CD14-positive monocyte (primary cell): Measurements from ENCODE around the gene URB2. TPM values are rescaled to one million over a fixed set of nuclear protein-coding genes. Genes with fewer than 3 reads are reported as not detected.
A peak's percentile ranks its signal among the peaks of the same experiment; 100 is the strongest.
"Not testable (repeated sequence)": the region's sequence is repeated elsewhere in the genome, so short reads cannot be mapped to it uniquely, and the experiment has no call there.

Source experiments
- DNase-seq, 3 donors: peaks; one replicate each; pipeline ENCODE4 v3.0.0-alpha.2; 2011 to 2022
- H2AFZ ChIP-seq: 2 replicates; pipeline ENCODE4 v1.6.0; 2012; ENCODE audit warnings: mild to moderate bottlenecking, low read depth, low read length, inconsistent platforms; ENCODE audit not compliant: insufficient read depth, poor library complexity, severe bottlenecking
- H3K27ac ChIP-seq, 2 donors: 1 replicate in 1 of 2; 2 replicates in 1 of 2; pipeline ENCODE4 v1.5.1; 2012 to 2013; ENCODE audit warnings: low read length in 2 of 2, control low read depth in 1 of 2, inconsistent platforms in 1 of 2, low read depth in 1 of 2, mild to moderate bottlenecking in 1 of 2
- H3K27me3 ChIP-seq, 2 donors: one replicate each; pipeline versions ENCODE4 v1.6.0 to v1.6.1; 2011 to 2013; ENCODE audit warnings: low read length in 2 of 2; ENCODE audit not compliant: control insufficient read depth in 2 of 2, insufficient read depth in 2 of 2
- H3K36me3 ChIP-seq, 2 donors: replicated peaks in 1 of 2; 1 replicate in 1 of 2; 2 replicates in 1 of 2; pipeline versions ENCODE4 v1.5.1 to v1.6.1; 2012 to 2013; ENCODE audit warnings: low read length in 2 of 2, control low read depth in 1 of 2, inconsistent platforms in 1 of 2, mild to moderate bottlenecking in 1 of 2; ENCODE audit not compliant: insufficient read depth in 2 of 2, control insufficient read depth in 1 of 2
- H3K4me1 ChIP-seq, 2 donors: 1 replicate in 1 of 2; 2 replicates in 1 of 2; pipeline versions ENCODE4 v1.5.1 to v1.6.1; 2012 to 2013; ENCODE audit warnings: low read length in 2 of 2, control low read depth in 1 of 2, inconsistent platforms in 1 of 2, mild to moderate bottlenecking in 1 of 2, moderate library complexity in 1 of 2; ENCODE audit not compliant: insufficient read depth in 2 of 2, control insufficient read depth in 1 of 2
- H3K4me2 ChIP-seq: replicated peaks from 2 replicates; pipeline ENCODE3; 2012; ENCODE audit warnings: low read length, moderate library complexity, mild to moderate bottlenecking; ENCODE audit not compliant: poor library complexity, severe bottlenecking; ENCODE audit errors: extremely low read depth
- H3K4me3 ChIP-seq, 3 experiments: fragments of 200-600 bp in 1 of 3; sonication (generic) in 1 of 3; replicated peaks in 1 of 3; 1 replicate in 2 of 3; 2 replicates in 1 of 3; pipeline ENCODE4 v1.5.1; 2011 to 2013; ENCODE audit warnings: low read length in 3 of 3, mild to moderate bottlenecking in 3 of 3, control low read depth in 2 of 3, low read depth in 2 of 3, inconsistent platforms in 1 of 3, moderate library complexity in 1 of 3
- H3K79me2 ChIP-seq: 2 replicates; pipeline ENCODE4 v1.6.0; 2012; ENCODE audit warnings: mild to moderate bottlenecking, control low read depth, inconsistent platforms, low read length, moderate library complexity; ENCODE audit not compliant: insufficient read depth
- H3K9ac ChIP-seq: 2 replicates; pipeline ENCODE4 v1.6.0; 2017; ENCODE audit warnings: low read length, mild to moderate bottlenecking; ENCODE audit not compliant: insufficient read depth, poor library complexity, severe bottlenecking
- H3K9me3 ChIP-seq, 2 donors: replicated peaks in 1 of 2; 1 replicate in 1 of 2; 2 replicates in 1 of 2; pipeline versions ENCODE4 v1.5.1 to v1.6.1; 2012 to 2013; ENCODE audit warnings: low read length in 2 of 2, control low read depth in 1 of 2; ENCODE audit not compliant: control insufficient read depth in 1 of 2, insufficient read depth in 1 of 2
- H4K20me1 ChIP-seq: 2 replicates; pipeline ENCODE4 v1.6.0; 2012; ENCODE audit warnings: mild to moderate bottlenecking, low read length, control low read depth, moderate library complexity; ENCODE audit not compliant: insufficient read depth
- H3K27ac Mint-ChIP-seq, 7 donors: one replicate each; pipeline ENCODE4 v1.8.0; 2020; ENCODE audit warnings: mild to moderate bottlenecking in 7 of 7, mixed read lengths in 7 of 7, moderate library complexity in 6 of 7, inconsistent platforms in 2 of 7
- H3K27me3 Mint-ChIP-seq, 3 donors: one replicate each; pipeline ENCODE4 v1.8.0; 2021 to 2022; ENCODE audit warnings: low read depth in 3 of 3, mild to moderate bottlenecking in 3 of 3, mixed read lengths in 3 of 3, moderate library complexity in 3 of 3, inconsistent platforms in 1 of 3
- H3K36me3 Mint-ChIP-seq, 2 donors: one replicate each; pipeline ENCODE4 v1.8.0; 2020; ENCODE audit warnings: mixed read lengths in 2 of 2, inconsistent platforms in 1 of 2, mild to moderate bottlenecking in 1 of 2
- H3K4me1 Mint-ChIP-seq: one replicate; pipeline ENCODE4 v1.8.0; 2020; ENCODE audit warnings: mild to moderate bottlenecking, mixed read lengths
- H3K4me3 Mint-ChIP-seq, 2 donors: one replicate each; pipeline ENCODE4 v1.8.0; 2020; ENCODE audit warnings: mild to moderate bottlenecking in 2 of 2, mixed read lengths in 2 of 2, moderate library complexity in 1 of 2
- H3K9me3 Mint-ChIP-seq, 7 donors: one replicate each; pipeline ENCODE4 v1.8.0; 2020 to 2022; ENCODE audit warnings: mixed read lengths in 7 of 7, mild to moderate bottlenecking in 6 of 7, moderate library complexity in 6 of 7, inconsistent platforms in 2 of 7
- WGBS: methylation state at CpG from one replicate; pipeline ENCODE4 v1.1.5; 2013; ENCODE audit warnings: missing lambda C conversion rate; ENCODE audit not compliant: insufficient coverage; 5-methylcytosine and 5-hydroxymethylcytosine counted together
- intact Hi-C, 2 donors: fragments of 100-400 bp; cut with micrococcal nuclease; formaldehyde crosslinking; loops; one replicate each; pipeline versions ENCODE4 v1.15.0 to v1.15.1; 2023
- polyA plus RNA-seq, 3 donors: library from polyadenylated mRNA; depleted of rRNA in 1 of 3; unstranded in 2 of 3; stranded (reverse) in 1 of 3; fragments of 300-500 nt in 2 of 3; fragments of >200 nt in 1 of 3; fragmentation: Illumina TruSeq in 2 of 3; gene quantifications; 1 replicate in 2 of 3; 2 replicates in 1 of 3; pipeline ENCODE4 v1.2.3, GENCODE V29; 2012 to 2021
- TF ChIP-seq, protein P1 (sequence below): fragments of 200-600 bp; IDR thresholded peaks from one replicate; pipeline ENCODE4 v1.8.0; 2022; ENCODE audit warnings: antibody characterized with exemption, mild to moderate bottlenecking

Gene URB2
- polyA plus RNA-seq, 3 donors, result 0.79 to 2.8 (median 1.5) TPM

- H3K27ac Mint-ChIP-seq, result peak overlapping the region in 2 of 7 donors; percentile 16 to 67
- no peak for DNase-seq
- no peaks in the 10 kb centered on the region for H3K27me3 ChIP-seq
- peaks cover 24% of the 10 kb centered on the region for H4K20me1 ChIP-seq
- no peak overlapping the region for H2AFZ ChIP-seq
- no peaks in the 10 kb centered on the region for H3K4me1 ChIP-seq
- H3K4me1 Mint-ChIP-seq, result peaks cover 18% of the 10 kb centered on the region
- peaks cover 33 to 69% of the 10 kb centered on the region in 2 donors for H3K36me3 ChIP-seq
- TF ChIP-seq, protein P1, sequence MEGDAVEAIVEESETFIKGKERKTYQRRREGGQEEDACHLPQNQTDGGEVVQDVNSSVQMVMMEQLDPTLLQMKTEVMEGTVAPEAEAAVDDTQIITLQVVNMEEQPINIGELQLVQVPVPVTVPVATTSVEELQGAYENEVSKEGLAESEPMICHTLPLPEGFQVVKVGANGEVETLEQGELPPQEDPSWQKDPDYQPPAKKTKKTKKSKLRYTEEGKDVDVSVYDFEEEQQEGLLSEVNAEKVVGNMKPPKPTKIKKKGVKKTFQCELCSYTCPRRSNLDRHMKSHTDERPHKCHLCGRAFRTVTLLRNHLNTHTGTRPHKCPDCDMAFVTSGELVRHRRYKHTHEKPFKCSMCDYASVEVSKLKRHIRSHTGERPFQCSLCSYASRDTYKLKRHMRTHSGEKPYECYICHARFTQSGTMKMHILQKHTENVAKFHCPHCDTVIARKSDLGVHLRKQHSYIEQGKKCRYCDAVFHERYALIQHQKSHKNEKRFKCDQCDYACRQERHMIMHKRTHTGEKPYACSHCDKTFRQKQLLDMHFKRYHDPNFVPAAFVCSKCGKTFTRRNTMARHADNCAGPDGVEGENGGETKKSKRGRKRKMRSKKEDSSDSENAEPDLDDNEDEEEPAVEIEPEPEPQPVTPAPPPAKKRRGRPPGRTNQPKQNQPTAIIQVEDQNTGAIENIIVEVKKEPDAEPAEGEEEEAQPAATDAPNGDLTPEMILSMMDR, result no peak
- no peaks in the 10 kb centered on the region for H3K9me3 Mint-ChIP-seq
- no peak overlapping the region for H3K27ac ChIP-seq
- peaks cover 45 to 66% of the 10 kb centered on the region in 2 donors for H3K36me3 Mint-ChIP-seq
- H3K4me3 ChIP-seq, result no peak overlapping the region
- 96% methylated on average over 34 of the region's 34 CpGs for WGBS
- no peak overlapping the region for H3K4me2 ChIP-seq
- no peak overlapping the region for H3K4me3 Mint-ChIP-seq
- H3K9me3 ChIP-seq, result no peaks in the 10 kb centered on the region
- H3K27me3 Mint-ChIP-seq, result no peaks in the 10 kb centered on the region
- H3K79me2 ChIP-seq, result peaks cover 29% of the 10 kb centered on the region
- no peak overlapping the region for H3K9ac ChIP-seq
- intact Hi-C loops, result no loop called here
Measured at GRCh38 chr1:229594227-229595008, 31.6 kb upstream of the URB2 start.

- H3K27ac ChIP-seq, H3K27me3 Mint-ChIP-seq, H3K4me3 Mint-ChIP-seq, H3K9ac ChIP-seq, H3K4me2 ChIP-seq, H3K9me3 ChIP-seq, DNase-seq, H3K4me3 ChIP-seq, H3K4me1 ChIP-seq, H3K9me3 Mint-ChIP-seq, H3K27me3 ChIP-seq, intact Hi-C loops, H2AFZ ChIP-seq: not testable (repeated sequence)
- peaks cover 33% of the 10 kb centered on the region for H4K20me1 ChIP-seq
- Mint-ChIP-seq H3K36me3 (peaks cover 50 to 72% of the 10 kb centered on the region in 2 donors), H3K4me1 (peaks cover 18% of the 10 kb centered on the region), H3K27ac (peak overlapping the region in 1 of 7 donors; percentile 69)
- H3K36me3 ChIP-seq, result peaks cover 33 to 81% of the 10 kb centered on the region in 2 donors
- H3K79me2 ChIP-seq, result peaks cover 42% of the 10 kb centered on the region
- WGBS, result no CpG with 5 or more reads among the region's 7 CpGs
Measured at GRCh38 chr1:229595876-229596275, 30.2 kb upstream of the URB2 start.
